Heart left ventricle (tissue), 13 donors: ENCODE measurements around the gene SCGB1C1.

Experiments used
- POLR2A ChIP-seq, 2 donors: fragments of 450-650 bp; IDR thresholded peaks; one replicate each; pipeline ENCODE4 v1.6.1; 2017; ENCODE audit warnings: antibody characterized with exemption in 2 of 2, mild to moderate bottlenecking in 2 of 2, moderate library complexity in 2 of 2
- TF ChIP-seq, protein P1 (sequence below), 12 donors: fragments of 200-600 bp; sonication (generic) in 4 of 12; IDR thresholded peaks; one replicate each; pipeline versions ENCODE4 v1.5.0 to v1.8.0; 2018 to 2022; ENCODE audit warnings: antibody characterized with exemption in 12 of 12, mild to moderate bottlenecking in 5 of 12
- donor health status: ischemic (EF 13 %, LVEDD 7.1; RV severe dilation, severe dysfunction).
- donor health status: DM: no; HTN: yes; CAD: no.
- donor health status: DM: no; HTN: no; CAD: no.
- donor health status: ischemic (EF 25% LVEDD 6.9; RV normal size, moderate dysfunction).
- donor health status: ischemic (EF 25% LVEDD 5.7; RV mildly dilated, moderate dysfunction).
- donor health status: ischemic (EF 35%, LVEDD 5.7; RV mildly dilated, moderate dysfunction).
- donor health status: nonischemic (EF 11% LVEDD 7.7; RV severe dilation, severe dysfunction).
- donor health status: DM: yes; HTN: yes; CAD: no.
- donor health status: PGD.
- donor health status: ischemic (EF 29% LVEDD 5.4; RV normal size, mild dysfunction).
- donor health status: nonischemic (EF 23%, LVEDD 6.1; RV moderate dilation, normal function).

DNA sequence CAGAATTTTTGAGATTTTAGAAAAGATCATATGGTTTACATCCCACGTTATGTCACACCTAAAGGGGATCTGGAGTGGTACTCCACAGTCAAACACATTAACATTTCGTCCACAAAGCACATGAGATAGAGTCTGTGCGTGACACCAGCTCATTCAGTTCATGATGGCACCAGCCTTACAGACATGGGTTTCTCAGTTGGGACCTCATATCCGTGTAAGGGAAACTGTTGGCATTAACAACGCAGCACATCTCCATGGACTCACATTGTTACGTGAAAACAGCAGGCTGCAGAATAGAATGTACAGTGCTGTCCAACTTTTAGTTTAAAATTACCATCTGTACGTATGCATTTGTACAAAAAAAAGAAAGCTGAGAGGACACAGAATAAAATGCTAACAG, 28.7 kb downstream of the SCGB1C1 start:
- TF ChIP-seq, protein P1, sequence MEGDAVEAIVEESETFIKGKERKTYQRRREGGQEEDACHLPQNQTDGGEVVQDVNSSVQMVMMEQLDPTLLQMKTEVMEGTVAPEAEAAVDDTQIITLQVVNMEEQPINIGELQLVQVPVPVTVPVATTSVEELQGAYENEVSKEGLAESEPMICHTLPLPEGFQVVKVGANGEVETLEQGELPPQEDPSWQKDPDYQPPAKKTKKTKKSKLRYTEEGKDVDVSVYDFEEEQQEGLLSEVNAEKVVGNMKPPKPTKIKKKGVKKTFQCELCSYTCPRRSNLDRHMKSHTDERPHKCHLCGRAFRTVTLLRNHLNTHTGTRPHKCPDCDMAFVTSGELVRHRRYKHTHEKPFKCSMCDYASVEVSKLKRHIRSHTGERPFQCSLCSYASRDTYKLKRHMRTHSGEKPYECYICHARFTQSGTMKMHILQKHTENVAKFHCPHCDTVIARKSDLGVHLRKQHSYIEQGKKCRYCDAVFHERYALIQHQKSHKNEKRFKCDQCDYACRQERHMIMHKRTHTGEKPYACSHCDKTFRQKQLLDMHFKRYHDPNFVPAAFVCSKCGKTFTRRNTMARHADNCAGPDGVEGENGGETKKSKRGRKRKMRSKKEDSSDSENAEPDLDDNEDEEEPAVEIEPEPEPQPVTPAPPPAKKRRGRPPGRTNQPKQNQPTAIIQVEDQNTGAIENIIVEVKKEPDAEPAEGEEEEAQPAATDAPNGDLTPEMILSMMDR (IDR thresholded peaks at IDR 0.05) = no peak
- TF ChIP-seq POLR2A (IDR thresholded peaks at IDR 0.05) = no peak
